Measurements from ENCODE around the gene GMPPA.

The GMPPA gene

GRCh38 chr2:219468410-219469185 is 30.1 kb upstream of the GMPPA start:
- no peak for DNase-seq (ENCODE audit: low read depth)

- no peak for DNase-seq (ENCODE audit: low read depth)
These were observed 29.4 kb upstream of the GMPPA start for GRCh38 chr2:219469186-219469724.

- DNase-seq (ENCODE audit: low read depth), result no peak
These were observed 28.3 kb upstream of the GMPPA start for GRCh38 chr2:219470429-219470828.

GRCh38 chr2:219471476-219472371 is 27.0 kb upstream of the GMPPA start:
- no peak for DNase-seq (ENCODE audit: low read depth)

- DNase-seq (ENCODE audit: low read depth), result no peak
These were observed 26.0 kb upstream of the GMPPA start for GRCh38 chr2:219472629-219473187.

GRCh38 chr2:219473511-219473910 is 25.2 kb upstream of the GMPPA start:
- no peak for DNase-seq (ENCODE audit: low read depth)

GRCh38 chr2:219474285-219475060 is 24.2 kb upstream of the GMPPA start:
- no peak for DNase-seq (ENCODE audit: low read depth)

GRCh38 chr2:219475278-219475677 is 23.4 kb upstream of the GMPPA start:
- DNase-seq (ENCODE audit: low read depth), result no peak

GRCh38 chr2:219475697-219476651 is 22.7 kb upstream of the GMPPA start:
- DNase-seq (ENCODE audit: low read depth), result no peak

GRCh38 chr2:219476652-219477151 is 22.0 kb upstream of the GMPPA start:
- no peak for DNase-seq (ENCODE audit: low read depth)

GRCh38 chr2:219477179-219477578 is 21.5 kb upstream of the GMPPA start:
- no peak for DNase-seq (ENCODE audit: low read depth)

GRCh38 chr2:219477815-219478214 is 20.9 kb upstream of the GMPPA start:
- no peak for DNase-seq (ENCODE audit: low read depth)

GRCh38 chr2:219478916-219479315 is 19.8 kb upstream of the GMPPA start:
- DNase-seq (ENCODE audit: low read depth), result no peak

GRCh38 chr2:219480004-219480403 is 18.7 kb upstream of the GMPPA start:
- DNase-seq (ENCODE audit: low read depth), result no peak

- no peak for DNase-seq (ENCODE audit: low read depth)
These were observed 15.9 kb upstream of the GMPPA start for GRCh38 chr2:219482674-219483405.

- DNase-seq (ENCODE audit: low read depth), result no peak
These were observed 15.0 kb upstream of the GMPPA start for GRCh38 chr2:219483451-219484342.

- DNase-seq (ENCODE audit: low read depth), result no peak
These were observed 14.1 kb upstream of the GMPPA start for GRCh38 chr2:219484343-219485200.

GRCh38 chr2:219485201-219485580 is 13.5 kb upstream of the GMPPA start:
- no peak for DNase-seq (ENCODE audit: low read depth)

Data from stimulated activated CD8-positive, alpha-beta memory T cell treated with anti-CD3 and anti-CD28 coated beads, Interleukin-12 subunit alpha, Interleukin-12 subunit beta, amount 100 ng/mL, for 4 hours (primary cell).